Liver (tissue), 9 donors: Measurements from ENCODE around the gene SLMAP. TPM values are rescaled to one million over a fixed set of nuclear protein-coding genes. Genes with fewer than 3 reads are reported as not detected.

Source experiments
- DNase-seq: peaks from one replicate; pipeline ENCODE4 v3.0.0-alpha.2; 2017; ENCODE audit warnings: low spot score
- H3K27ac ChIP-seq, 2 donors: one replicate each; pipeline ENCODE4 v1.7.0; 2013; ENCODE audit warnings: inconsistent platforms in 2 of 2, low read length in 2 of 2, control low read depth in 1 of 2, low read depth in 1 of 2, mild to moderate bottlenecking in 1 of 2
- H3K27me3 ChIP-seq, 4 donors: one replicate each; pipeline versions ENCODE4 v1.6.1 to v1.7.0; 2013; ENCODE audit warnings: low read length in 3 of 4, inconsistent platforms in 1 of 4, mild to moderate bottlenecking in 1 of 4, moderate library complexity in 1 of 4; ENCODE audit not compliant: control insufficient read depth in 4 of 4, insufficient read depth in 4 of 4
- H3K36me3 ChIP-seq, 4 donors: one replicate each; pipeline versions ENCODE4 v1.6.1 to v1.7.0; 2013; ENCODE audit warnings: low read length in 3 of 4, mild to moderate bottlenecking in 3 of 4, low read depth in 1 of 4, moderate library complexity in 1 of 4; ENCODE audit not compliant: control insufficient read depth in 4 of 4, insufficient read depth in 3 of 4
- H3K4me1 ChIP-seq, 4 donors: one replicate each; pipeline versions ENCODE4 v1.6.1 to v1.7.0; 2013; ENCODE audit warnings: low read length in 3 of 4, mild to moderate bottlenecking in 3 of 4, moderate library complexity in 1 of 4; ENCODE audit not compliant: control insufficient read depth in 4 of 4, insufficient read depth in 4 of 4
- H3K4me3 ChIP-seq, 3 donors: one replicate each; pipeline versions ENCODE4 v1.6.1 to v1.7.0; 2013; ENCODE audit warnings: low read length in 3 of 3, control low read depth in 1 of 3, low read depth in 1 of 3, mild to moderate bottlenecking in 1 of 3
- H3K9ac ChIP-seq, 2 donors: one replicate each; pipeline ENCODE4 v1.7.0; 2013; ENCODE audit warnings: low read length in 2 of 2, mild to moderate bottlenecking in 2 of 2, moderate library complexity in 2 of 2, control low read depth in 1 of 2, low read depth in 1 of 2
- H3K9me3 ChIP-seq, 4 donors: one replicate each; pipeline versions ENCODE4 v1.6.1 to v1.7.0; 2013; ENCODE audit warnings: low read length in 3 of 4; ENCODE audit not compliant: control insufficient read depth in 4 of 4
- EGR1 ChIP-seq, 2 donors: IDR thresholded peaks; 2 replicates each; pipeline ENCODE4 v1.6.1; 2016 to 2018; ENCODE audit warnings: antibody characterized with exemption in 2 of 2, low read depth in 2 of 2
- FOXA1 ChIP-seq: IDR thresholded peaks from 2 replicates; pipeline ENCODE4 v1.6.1; 2016; ENCODE audit warnings: antibody characterized with exemption
- FOXA2 ChIP-seq: IDR thresholded peaks from 2 replicates; pipeline ENCODE4 v1.6.1; 2016; ENCODE audit warnings: antibody characterized with exemption
- GABPA ChIP-seq, 2 donors: IDR thresholded peaks in 1 of 2; conservative IDR thresholded peaks in 1 of 2; 2 replicates each; pipeline ENCODE4 v1.6.1; 2016; ENCODE audit warnings: antibody characterized with exemption in 2 of 2, mild to moderate bottlenecking in 1 of 2, moderate library complexity in 1 of 2
- HNF4A ChIP-seq, 2 donors: conservative IDR thresholded peaks; 2 replicates each; pipeline ENCODE4 v1.6.1; 2016; ENCODE audit warnings: antibody characterized with exemption in 2 of 2, mild to moderate bottlenecking in 2 of 2
- HNF4G ChIP-seq: IDR thresholded peaks from 2 replicates; pipeline ENCODE4 v1.6.1; 2016; ENCODE audit warnings: antibody characterized with exemption
- JUND ChIP-seq, 2 donors: IDR thresholded peaks; 2 replicates each; pipeline ENCODE4 v1.6.1; 2016; ENCODE audit warnings: antibody characterized with exemption in 2 of 2
- NR2F2 ChIP-seq: IDR thresholded peaks from 2 replicates; pipeline ENCODE4 v1.6.1; 2016; ENCODE audit warnings: antibody characterized with exemption
- RAD21 ChIP-seq, 2 donors: IDR thresholded peaks; 2 replicates each; pipeline ENCODE4 v1.6.1; 2016; ENCODE audit warnings: antibody characterized with exemption in 2 of 2, mild to moderate bottlenecking in 2 of 2
- REST ChIP-seq: IDR thresholded peaks from 2 replicates; pipeline ENCODE4 v1.6.1; 2016; ENCODE audit warnings: antibody characterized with exemption, mild to moderate bottlenecking
- RXRA ChIP-seq, 2 donors: IDR thresholded peaks; 2 replicates each; pipeline ENCODE4 v1.6.1; 2017 to 2018; ENCODE audit warnings: antibody characterized with exemption in 2 of 2, mild to moderate bottlenecking in 1 of 2
- SP1 ChIP-seq: IDR thresholded peaks from 2 replicates; pipeline ENCODE4 v1.6.1; 2018; ENCODE audit warnings: antibody characterized with exemption, mild to moderate bottlenecking
- TAF1 ChIP-seq: conservative IDR thresholded peaks from 2 replicates; pipeline ENCODE4 v1.6.1; 2016; ENCODE audit warnings: antibody characterized with exemption, mild to moderate bottlenecking
- YY1 ChIP-seq: IDR thresholded peaks from 2 replicates; pipeline ENCODE4 v1.6.1; 2016; ENCODE audit warnings: antibody characterized with exemption, mild to moderate bottlenecking
- WGBS: extraction: QIAGEN DNeasy Blood & Tissue Kit; methylation state at CpG from one replicate; pipeline ENCODE4 v1.1.7; 2013; 5-methylcytosine and 5-hydroxymethylcytosine counted together
- polyA plus RNA-seq, 2 donors: library from polyadenylated mRNA; stranded (reverse) in 1 of 2; unstranded in 1 of 2; fragments of 200-250 nt in 1 of 2; fragments of >200 nt in 1 of 2; fragmentation: Nextera tagmentation in 1 of 2; extraction: Ambion mirVana in 1 of 2; gene quantifications; one replicate each; pipeline versions ENCODE4 v1.2.1 to v1.2.3, GENCODE V29; 2013 to 2015
- total RNA-seq, 2 donors: library from RNA; depleted of rRNA; stranded (reverse); fragments of >200 nt; gene quantifications; one replicate each; pipeline ENCODE4 v1.2.3, GENCODE V29; 2014
- TF ChIP-seq, protein P1 (sequence below): IDR thresholded peaks from 2 replicates; pipeline ENCODE4 v1.6.1; 2016; ENCODE audit warnings: antibody characterized with exemption
- TF ChIP-seq, protein P2 (sequence below): IDR thresholded peaks from 2 replicates; pipeline ENCODE4 v1.6.1; 2016; ENCODE audit warnings: antibody characterized with exemption
- TF ChIP-seq, protein P3 (sequence below): IDR thresholded peaks from 2 replicates; pipeline ENCODE4 v1.6.1; 2016; ENCODE audit warnings: antibody characterized with exemption
- TF ChIP-seq, protein P4 (sequence below): fragments of 150-350 bp; IDR thresholded peaks from 2 replicates; pipeline ENCODE4 v1.5.1; 2017; ENCODE audit warnings: improper control_type of control experiment, low read depth, low read length; ENCODE audit not compliant: missing input control
- donor health status: healthy.
- donor health status: healthy.
- donor health status: healthy.
- donor health status: healthy.
- donor health status: healthy.

Gene SLMAP
- total and polyA plus RNA-seq, 4 donors: 10.2 to 37.8 (median 19.4) TPM

- Histone ChIP-seq H3K27me3 (no peaks in the 10 kb centered on the region), H3K9me3 (no peaks in the 10 kb centered on the region), H3K4me1 (peaks cover 5 to 13% (median 8%) of the 10 kb centered on the region in 4 donors), H3K9ac (no peak overlapping the region), H3K4me3 (no peak overlapping the region), H3K36me3 (no peaks in the 10 kb centered on the region), H3K27ac (no peak overlapping the region)
- TF ChIP-seq RXRA (IDR thresholded peaks at IDR 0.05) (no peak), EGR1 (IDR thresholded peaks at IDR 0.05; ENCODE audit: low read depth in 2 of 2) (no peak), JUND (IDR thresholded peaks at IDR 0.05) (no peak), SP1 (no peak), HNF4G (no peak), NR2F2 (no peak), RAD21 (IDR thresholded peaks at IDR 0.05) (no peak), REST (no peak), YY1 (no peak), FOXA1 (no peak), HNF4A (conservative IDR thresholded peaks at IDR 0.05) (no peak), GABPA (IDR thresholded peaks at IDR 0.05 in 1 of 2, conservative IDR thresholded peaks at IDR 0.05 in 1 of 2) (no peak), FOXA2 (no peak)
- TF ChIP-seq, protein P1, sequence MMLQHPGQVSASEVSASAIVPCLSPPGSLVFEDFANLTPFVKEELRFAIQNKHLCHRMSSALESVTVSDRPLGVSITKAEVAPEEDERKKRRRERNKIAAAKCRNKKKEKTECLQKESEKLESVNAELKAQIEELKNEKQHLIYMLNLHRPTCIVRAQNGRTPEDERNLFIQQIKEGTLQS: no peak
- TF ChIP-seq, protein P2, sequence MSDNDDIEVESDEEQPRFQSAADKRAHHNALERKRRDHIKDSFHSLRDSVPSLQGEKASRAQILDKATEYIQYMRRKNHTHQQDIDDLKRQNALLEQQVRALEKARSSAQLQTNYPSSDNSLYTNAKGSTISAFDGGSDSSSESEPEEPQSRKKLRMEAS: no peak
- TF ChIP-seq, protein P3, sequence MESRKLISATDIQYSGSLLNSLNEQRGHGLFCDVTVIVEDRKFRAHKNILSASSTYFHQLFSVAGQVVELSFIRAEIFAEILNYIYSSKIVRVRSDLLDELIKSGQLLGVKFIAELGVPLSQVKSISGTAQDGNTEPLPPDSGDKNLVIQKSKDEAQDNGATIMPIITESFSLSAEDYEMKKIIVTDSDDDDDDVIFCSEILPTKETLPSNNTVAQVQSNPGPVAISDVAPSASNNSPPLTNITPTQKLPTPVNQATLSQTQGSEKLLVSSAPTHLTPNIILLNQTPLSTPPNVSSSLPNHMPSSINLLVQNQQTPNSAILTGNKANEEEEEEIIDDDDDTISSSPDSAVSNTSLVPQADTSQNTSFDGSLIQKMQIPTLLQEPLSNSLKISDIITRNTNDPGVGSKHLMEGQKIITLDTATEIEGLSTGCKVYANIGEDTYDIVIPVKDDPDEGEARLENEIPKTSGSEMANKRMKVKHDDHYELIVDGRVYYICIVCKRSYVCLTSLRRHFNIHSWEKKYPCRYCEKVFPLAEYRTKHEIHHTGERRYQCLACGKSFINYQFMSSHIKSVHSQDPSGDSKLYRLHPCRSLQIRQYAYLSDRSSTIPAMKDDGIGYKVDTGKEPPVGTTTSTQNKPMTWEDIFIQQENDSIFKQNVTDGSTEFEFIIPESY: no peak
- TF ChIP-seq, protein P4, sequence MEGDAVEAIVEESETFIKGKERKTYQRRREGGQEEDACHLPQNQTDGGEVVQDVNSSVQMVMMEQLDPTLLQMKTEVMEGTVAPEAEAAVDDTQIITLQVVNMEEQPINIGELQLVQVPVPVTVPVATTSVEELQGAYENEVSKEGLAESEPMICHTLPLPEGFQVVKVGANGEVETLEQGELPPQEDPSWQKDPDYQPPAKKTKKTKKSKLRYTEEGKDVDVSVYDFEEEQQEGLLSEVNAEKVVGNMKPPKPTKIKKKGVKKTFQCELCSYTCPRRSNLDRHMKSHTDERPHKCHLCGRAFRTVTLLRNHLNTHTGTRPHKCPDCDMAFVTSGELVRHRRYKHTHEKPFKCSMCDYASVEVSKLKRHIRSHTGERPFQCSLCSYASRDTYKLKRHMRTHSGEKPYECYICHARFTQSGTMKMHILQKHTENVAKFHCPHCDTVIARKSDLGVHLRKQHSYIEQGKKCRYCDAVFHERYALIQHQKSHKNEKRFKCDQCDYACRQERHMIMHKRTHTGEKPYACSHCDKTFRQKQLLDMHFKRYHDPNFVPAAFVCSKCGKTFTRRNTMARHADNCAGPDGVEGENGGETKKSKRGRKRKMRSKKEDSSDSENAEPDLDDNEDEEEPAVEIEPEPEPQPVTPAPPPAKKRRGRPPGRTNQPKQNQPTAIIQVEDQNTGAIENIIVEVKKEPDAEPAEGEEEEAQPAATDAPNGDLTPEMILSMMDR: no peak
- WGBS: 98% methylated on average over 6 of the region's 6 CpGs
- DNase-seq: no peak
Observed at GRCh38 chr3:57794951-57795350, 38.8 kb downstream of the SLMAP start.

DNA sequence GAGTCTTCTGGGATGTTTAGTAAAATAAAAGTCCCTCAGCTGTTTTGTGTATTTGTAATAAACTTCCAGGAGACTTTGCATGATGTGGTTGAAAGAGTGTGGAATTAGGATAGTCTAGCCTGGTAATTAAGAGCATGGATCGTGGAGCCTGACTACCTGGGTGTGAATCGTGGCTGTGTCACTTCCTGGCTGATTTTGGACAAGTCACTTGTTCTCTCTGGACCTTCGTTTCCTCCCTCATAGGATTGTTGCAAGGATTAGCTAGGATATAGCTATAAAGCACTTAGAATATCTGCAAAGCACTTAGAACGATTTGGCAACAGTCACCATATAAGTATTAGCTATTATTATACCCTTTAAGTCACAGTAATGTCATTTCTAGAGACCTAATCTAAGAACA lies 40.2 kb downstream of the SLMAP start:
- peaks cover 4 to 14% (median 8%) of the 10 kb centered on the region in 4 donors for H3K4me1 ChIP-seq
- DNase-seq: no peak
- 74% methylated on average over 4 of the region's 4 CpGs for WGBS
- H3K36me3 ChIP-seq: no peaks in the 10 kb centered on the region
- no peak overlapping the region for H3K9ac ChIP-seq
- no peaks in the 10 kb centered on the region for H3K27me3 ChIP-seq
- no peaks in the 10 kb centered on the region for H3K9me3 ChIP-seq
- no peak overlapping the region for H3K27ac ChIP-seq
- H3K4me3 ChIP-seq: no peak overlapping the region
- TF ChIP-seq, protein P1: no peak
- TF ChIP-seq JUND (IDR thresholded peaks at IDR 0.05): no peak
- no peak for TF ChIP-seq GABPA (IDR thresholded peaks at IDR 0.05 in 1 of 2, conservative IDR thresholded peaks at IDR 0.05 in 1 of 2)
- TF ChIP-seq NR2F2: no peak
- TF ChIP-seq, protein P4: no peak
- TF ChIP-seq HNF4G: no peak
- no peak for TF ChIP-seq TAF1
- no peak for TF ChIP-seq RXRA (IDR thresholded peaks at IDR 0.05)
- TF ChIP-seq FOXA2: no peak
- TF ChIP-seq SP1: no peak
- no peak for TF ChIP-seq REST
